Measurements from ENCODE around the gene BASP1.

DNA sequence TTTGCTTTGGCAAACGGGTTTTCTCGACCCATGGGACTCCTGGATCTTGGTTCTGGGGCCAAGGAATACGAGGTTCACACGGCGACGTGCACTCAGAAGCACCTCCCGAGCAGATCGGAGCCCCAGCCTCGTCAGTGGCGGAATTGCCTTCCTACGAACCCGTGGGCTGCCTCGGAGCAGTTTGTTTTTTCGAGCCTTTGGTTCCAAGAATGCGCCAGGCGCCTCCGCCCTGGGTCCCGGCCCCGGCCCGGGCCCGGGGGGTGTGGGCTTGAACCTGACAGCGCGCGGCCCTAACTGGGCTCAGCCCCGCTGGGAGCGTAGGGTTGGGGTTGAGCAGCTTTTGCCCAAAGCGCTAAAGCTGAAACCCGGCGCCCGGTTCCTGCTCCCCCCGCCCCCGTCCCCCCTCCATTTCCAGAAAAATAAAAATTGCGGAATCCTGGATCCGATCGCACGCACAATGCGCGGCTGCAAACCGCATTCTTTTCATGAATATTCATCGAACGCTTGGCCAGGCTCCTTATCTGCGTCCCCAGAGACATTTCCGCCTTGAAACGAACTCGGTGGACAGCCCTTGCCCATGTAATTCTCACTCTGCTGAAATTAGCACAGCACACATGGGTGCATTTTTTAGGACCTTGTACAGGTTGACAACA, 1.0 kb downstream of the BASP1 start:
- TF ChIP-seq CTCF (IDR thresholded peaks at IDR 0.05) (no peak), EP300 (IDR thresholded peaks at IDR 0.05) (no peak)

Data from sigmoid colon (tissue), 4 donors.